AG09319 (cell line): ENCODE measurements around the gene PDE4B.
"Not testable (repeated sequence)": the region's sequence is repeated elsewhere in the genome, so short reads cannot be mapped to it uniquely, and the experiment has no call there.

Source experiments
- DNase-seq: peaks from one replicate; pipeline ENCODE4 v3.0.0-alpha.2; 2010; ENCODE audit warnings: low read depth; ENCODE audit errors: extremely low read depth
- TF ChIP-seq, protein P1 (sequence below): IDR thresholded peaks from 2 replicates; pipeline ENCODE4 v1.5.1; 2011; ENCODE audit warnings: low read depth, mild to moderate bottlenecking, inconsistent platforms, low read length, moderate library complexity

Gene PDE4B

GRCh38 chr1:65958561-65959350 is 166.1 kb downstream of the PDE4B start:
- TF ChIP-seq, protein P1, sequence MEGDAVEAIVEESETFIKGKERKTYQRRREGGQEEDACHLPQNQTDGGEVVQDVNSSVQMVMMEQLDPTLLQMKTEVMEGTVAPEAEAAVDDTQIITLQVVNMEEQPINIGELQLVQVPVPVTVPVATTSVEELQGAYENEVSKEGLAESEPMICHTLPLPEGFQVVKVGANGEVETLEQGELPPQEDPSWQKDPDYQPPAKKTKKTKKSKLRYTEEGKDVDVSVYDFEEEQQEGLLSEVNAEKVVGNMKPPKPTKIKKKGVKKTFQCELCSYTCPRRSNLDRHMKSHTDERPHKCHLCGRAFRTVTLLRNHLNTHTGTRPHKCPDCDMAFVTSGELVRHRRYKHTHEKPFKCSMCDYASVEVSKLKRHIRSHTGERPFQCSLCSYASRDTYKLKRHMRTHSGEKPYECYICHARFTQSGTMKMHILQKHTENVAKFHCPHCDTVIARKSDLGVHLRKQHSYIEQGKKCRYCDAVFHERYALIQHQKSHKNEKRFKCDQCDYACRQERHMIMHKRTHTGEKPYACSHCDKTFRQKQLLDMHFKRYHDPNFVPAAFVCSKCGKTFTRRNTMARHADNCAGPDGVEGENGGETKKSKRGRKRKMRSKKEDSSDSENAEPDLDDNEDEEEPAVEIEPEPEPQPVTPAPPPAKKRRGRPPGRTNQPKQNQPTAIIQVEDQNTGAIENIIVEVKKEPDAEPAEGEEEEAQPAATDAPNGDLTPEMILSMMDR: peak; percentile 52
- DNase-seq: peak; percentile 11

DNA sequence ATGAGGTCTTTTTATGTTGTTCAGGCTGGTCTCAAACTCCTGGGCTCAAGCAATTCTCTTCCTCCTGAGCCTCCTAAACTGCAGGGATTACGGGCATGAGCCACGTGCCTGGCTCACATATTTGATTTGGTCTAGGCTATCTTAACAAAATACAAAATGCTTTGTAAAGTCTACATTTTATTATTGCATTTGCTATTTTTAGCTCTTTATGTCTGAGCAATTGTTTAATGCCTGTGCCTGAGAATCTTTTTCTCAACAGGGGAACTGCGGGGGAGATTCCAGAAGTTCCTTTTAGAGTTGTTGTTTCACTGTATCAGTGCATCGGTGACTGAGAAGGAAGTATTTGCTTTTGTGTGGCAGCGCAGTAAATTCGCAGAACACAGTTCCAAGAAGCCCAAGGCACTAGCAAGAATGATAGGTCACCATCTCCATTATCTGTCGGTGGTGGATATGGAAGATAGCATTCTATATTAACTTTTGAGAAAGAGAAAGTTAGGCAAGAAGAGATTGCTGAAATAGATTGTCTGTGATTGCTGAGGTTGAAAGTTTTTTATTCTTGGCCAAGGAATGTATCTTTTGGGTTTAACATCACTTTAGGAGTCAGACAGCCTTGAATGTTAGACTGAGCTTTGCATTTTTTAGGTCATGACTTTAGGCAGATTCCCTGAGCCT is 167.3 kb downstream of the PDE4B start:
- TF ChIP-seq, protein P1: no peak
- DNase-seq: no peak

DNA sequence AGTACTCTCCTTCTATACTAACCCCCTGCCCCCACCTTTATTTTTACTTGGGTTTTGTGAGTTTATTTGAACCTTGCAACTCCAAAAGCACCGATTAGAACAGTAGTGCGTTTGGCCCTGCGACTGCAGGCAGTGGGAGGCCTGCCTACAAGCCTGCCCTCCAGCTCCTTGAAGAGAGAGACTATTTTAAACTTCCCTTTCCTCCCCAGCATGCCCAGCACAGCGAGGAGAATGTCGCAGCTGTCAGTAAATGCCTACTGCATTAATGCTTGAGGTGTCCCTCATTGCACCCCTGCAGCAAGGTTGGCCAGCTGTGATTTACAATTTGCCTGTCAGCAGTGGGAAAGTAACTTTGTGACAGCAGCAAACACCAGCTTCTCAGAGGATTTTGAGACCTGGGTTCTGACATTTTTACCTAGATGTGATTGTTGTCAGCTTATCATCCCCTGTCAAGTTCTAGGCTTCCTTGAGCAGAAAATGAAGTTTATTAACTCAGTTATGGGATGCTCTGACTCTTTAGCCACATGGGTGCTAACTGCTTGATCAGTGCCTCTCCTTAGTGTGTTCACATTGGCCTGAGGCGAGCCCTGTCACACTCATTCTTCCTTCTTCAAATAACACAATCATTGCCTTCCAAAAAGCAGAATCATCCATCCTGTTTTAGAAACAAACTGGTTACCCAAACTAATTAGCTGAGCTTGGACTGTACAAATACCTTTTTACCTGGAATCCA is 170.6 kb downstream of the PDE4B start:
- TF ChIP-seq, protein P1: no peak
- DNase-seq: no peak

DNA sequence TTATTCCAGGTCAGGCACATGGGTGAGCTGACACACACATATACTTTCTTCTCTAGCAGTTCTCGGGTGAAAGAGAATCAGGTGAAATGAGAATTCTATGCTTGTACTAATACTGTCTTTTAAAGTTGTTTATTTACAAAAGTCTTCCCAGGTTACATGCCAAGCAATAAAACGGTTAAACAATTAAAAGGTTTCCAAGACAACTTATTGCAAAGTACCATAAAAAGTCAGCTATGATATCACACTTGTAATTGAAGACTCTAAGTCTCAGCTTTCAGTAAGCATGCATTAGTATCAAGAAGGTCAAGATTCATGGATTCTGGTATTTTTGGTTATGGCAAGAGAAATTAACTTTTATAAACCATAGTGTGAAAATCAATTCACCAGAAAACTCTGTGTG is 171.4 kb downstream of the PDE4B start:
- DNase-seq: no peak
- TF ChIP-seq, protein P1: no peak

- TF ChIP-seq, protein P1: no peak
- DNase-seq: no peak
Measured at GRCh38 chr1:65965112-65965996, 172.7 kb downstream of the PDE4B start.

GRCh38 chr1:65967492-65967891 is 174.8 kb downstream of the PDE4B start:
- DNase-seq: not testable (repeated sequence)

DNA sequence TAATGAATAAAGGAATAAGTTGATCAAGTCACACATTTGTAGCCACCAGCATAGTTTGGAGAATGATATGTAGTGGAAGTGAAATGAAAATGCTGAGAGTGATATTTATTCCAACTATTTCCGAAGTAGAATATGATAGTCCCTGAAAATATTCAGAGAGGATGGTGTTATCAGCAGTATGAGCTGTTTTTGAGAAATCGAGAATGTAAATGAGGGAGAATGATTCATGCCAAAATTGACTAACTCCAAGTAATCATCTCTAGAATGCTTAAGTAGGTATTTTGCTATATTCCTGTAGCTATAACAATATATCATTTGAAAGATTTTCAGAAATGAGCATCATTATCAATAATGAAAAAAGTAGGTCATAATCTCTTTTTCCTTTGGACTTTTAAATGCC is 178.9 kb downstream of the PDE4B start:
- TF ChIP-seq, protein P1: no peak
- no peak for DNase-seq
